Neural cell (in vitro differentiated cells): ENCODE results near the gene XIRP1. TPM values are rescaled to one million over a fixed set of nuclear protein-coding genes. Genes with fewer than 3 reads are reported as not detected.

Experiments
- H2AFZ ChIP-seq: fragments of 200-600, 300-800 bp; sonication (generic), shearing (Covaris generic); 2 replicates; pipeline ENCODE4 v1.6.0; 2014; ENCODE audit warnings: low read depth, mild to moderate bottlenecking, antibody characterized with exemption, low read length, moderate library complexity
- H3F3A ChIP-seq: fragments of 200-600 bp; shearing (Covaris generic); 2 replicates; pipeline ENCODE4 v1.6.1; 2016; ENCODE audit warnings: mild to moderate bottlenecking, moderate library complexity, mixed read lengths, antibody characterized with exemption, low read length; ENCODE audit not compliant: insufficient read depth, poor library complexity, severe bottlenecking
- H3K27ac ChIP-seq: fragments of 200-600, 300-800 bp; sonication (generic), shearing (Covaris generic); 2 replicates; pipeline ENCODE4 v1.5.1; 2014; ENCODE audit warnings: mild to moderate bottlenecking, low read length, moderate library complexity
- H3K27me3 ChIP-seq: fragments of 300-800, 200-600 bp; sonication (generic), shearing (Covaris generic); 2 replicates; pipeline ENCODE4 v1.6.0; 2014; ENCODE audit warnings: mild to moderate bottlenecking, low read depth, low read length, moderate library complexity; ENCODE audit not compliant: insufficient read depth
- H3K36me3 ChIP-seq: fragments of 300-800, 200-600 bp; sonication (generic), shearing (Covaris generic); 2 replicates; pipeline ENCODE4 v1.5.1; 2014; ENCODE audit warnings: mild to moderate bottlenecking, antibody characterized with exemption, low read length, moderate library complexity; ENCODE audit not compliant: insufficient read depth
- H3K4me2 ChIP-seq: fragments of 300-800, 200-600 bp; sonication (generic), shearing (Covaris generic); 2 replicates; pipeline ENCODE4 v1.6.0; 2014; ENCODE audit warnings: mild to moderate bottlenecking, low read length
- H3K4me3 ChIP-seq: fragments of 300-800, 200-600 bp; sonication (generic), shearing (Covaris generic); 2 replicates; pipeline ENCODE4 v1.5.1; 2014; ENCODE audit warnings: mild to moderate bottlenecking, low read length, moderate library complexity
- H3K79me2 ChIP-seq: fragments of 200-600 bp; shearing (Covaris generic); replicated peaks from 2 replicates; pipeline ENCODE4 v1.6.0; 2014; ENCODE audit warnings: mild to moderate bottlenecking, low read length, moderate library complexity; ENCODE audit not compliant: insufficient read depth
- H3K9ac ChIP-seq: fragments of 300-800, 200-600 bp; sonication (generic), shearing (Covaris generic); 2 replicates; pipeline ENCODE4 v1.6.1; 2016; ENCODE audit warnings: mild to moderate bottlenecking, low read length, mixed read lengths
- H3K9me2 ChIP-seq: fragments of 200-600 bp; shearing (Covaris generic); 2 replicates; pipeline ENCODE4 v1.6.1; 2016; ENCODE audit warnings: mild to moderate bottlenecking, low read length, mixed read lengths; ENCODE audit not compliant: insufficient read depth
- H3K9me3 ChIP-seq: fragments of 200-600, 300-800 bp; sonication (generic), shearing (Covaris generic); 2 replicates; pipeline ENCODE4 v1.6.1; 2016; ENCODE audit warnings: mild to moderate bottlenecking, mixed run types, low read length, moderate library complexity, mixed read lengths
- H4K20me1 ChIP-seq: fragments of 200-600 bp; shearing (Covaris generic); 2 replicates; pipeline ENCODE4 v1.6.1; 2016; ENCODE audit warnings: mild to moderate bottlenecking, mixed run types; ENCODE audit not compliant: insufficient read depth
- EP300 ChIP-seq: fragments of 450-650 bp; conservative IDR thresholded peaks from 2 replicates; pipeline ENCODE4 v1.6.1; 2014; ENCODE audit warnings: antibody characterized with exemption, mild to moderate bottlenecking, moderate library complexity; ENCODE audit not compliant: poor library complexity, severe bottlenecking
- EZH2 ChIP-seq: fragments of 200-600, 300-800 bp; shearing (Covaris generic), sonication (generic); IDR thresholded peaks from 2 replicates; pipeline ENCODE4 v1.6.1; 2014; ENCODE audit warnings: antibody characterized with exemption, low read length, borderline replicate concordance, mild to moderate bottlenecking; ENCODE audit not compliant: insufficient read depth, poor library complexity, severe bottlenecking
- MXI1 ChIP-seq: fragments of 450-650 bp; conservative IDR thresholded peaks from 2 replicates; pipeline ENCODE4 v1.6.1; 2014; ENCODE audit warnings: antibody characterized with exemption, mild to moderate bottlenecking; ENCODE audit not compliant: poor library complexity, severe bottlenecking
- POLR2AphosphoS5 ChIP-seq: IDR thresholded peaks from 2 replicates; pipeline ENCODE4 v1.6.1; 2012
- RAD21 ChIP-seq: fragments of 450-650 bp; conservative IDR thresholded peaks from 2 replicates; pipeline ENCODE4 v1.6.1; 2014; ENCODE audit warnings: antibody characterized with exemption, mild to moderate bottlenecking, moderate library complexity
- REST ChIP-seq: IDR thresholded peaks from 2 replicates; pipeline ENCODE4 v1.6.1; 2012; ENCODE audit warnings: borderline replicate concordance
- SMC3 ChIP-seq: fragments of 450-650 bp; conservative IDR thresholded peaks from 2 replicates; pipeline ENCODE4 v1.6.1; 2014; ENCODE audit warnings: antibody characterized with exemption, mild to moderate bottlenecking, moderate library complexity; ENCODE audit not compliant: poor library complexity
- TAF1 ChIP-seq: IDR thresholded peaks from 2 replicates; pipeline ENCODE4 v1.6.1; 2012; ENCODE audit warnings: low read depth
- polyA plus RNA-seq: library from polyadenylated mRNA; depleted of rRNA; stranded (reverse); fragments of >200 nt; gene quantifications from 2 replicates; pipeline ENCODE4 v1.2.3, GENCODE V29; 2014
- TF ChIP-seq, protein P1 (sequence below): fragments of 450-650 bp; IDR thresholded peaks from 2 replicates; pipeline ENCODE4 v1.5.1; 2014; ENCODE audit warnings: antibody characterized with exemption, mild to moderate bottlenecking, moderate library complexity; ENCODE audit not compliant: poor library complexity, severe bottlenecking

Gene XIRP1
- polyA plus RNA-seq, 1 donor from 2014 or later = not detected

DNA sequence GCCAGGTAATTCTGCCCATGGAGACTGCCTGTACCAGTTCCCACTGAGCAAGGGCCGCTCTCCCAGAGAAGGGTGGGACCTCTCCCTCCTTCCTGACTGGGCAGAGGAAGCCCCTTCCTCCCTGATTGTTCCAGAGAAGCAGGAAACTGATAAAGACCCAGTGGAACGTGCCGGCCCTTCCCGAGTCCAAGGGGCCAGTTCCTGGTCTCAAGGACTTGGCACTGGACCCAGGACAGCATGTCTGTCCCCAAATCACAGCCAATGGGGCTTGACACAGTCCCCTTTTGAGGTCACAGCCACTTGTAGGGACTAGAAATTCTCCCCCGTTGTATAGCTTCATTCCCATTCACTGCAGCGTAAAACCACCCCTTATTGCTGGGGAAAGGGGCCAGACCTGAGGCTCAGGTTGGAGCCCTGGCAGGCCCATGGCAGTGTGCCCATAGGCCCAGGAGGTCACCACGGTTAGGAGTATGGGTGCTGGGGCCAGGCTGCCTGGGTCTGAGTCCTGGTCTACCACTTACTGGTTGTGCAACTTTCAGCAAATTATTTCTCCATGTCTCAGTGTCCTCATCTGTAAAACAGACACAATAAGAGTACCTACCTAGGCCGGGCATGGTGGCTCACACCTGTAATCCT lies 57.1 kb downstream of the XIRP1 start:
- TF ChIP-seq EZH2 = no peak
- TF ChIP-seq SMC3 = no peak
- no peak for TF ChIP-seq MXI1
- TF ChIP-seq RAD21 = no peak
- TF ChIP-seq, protein P1, sequence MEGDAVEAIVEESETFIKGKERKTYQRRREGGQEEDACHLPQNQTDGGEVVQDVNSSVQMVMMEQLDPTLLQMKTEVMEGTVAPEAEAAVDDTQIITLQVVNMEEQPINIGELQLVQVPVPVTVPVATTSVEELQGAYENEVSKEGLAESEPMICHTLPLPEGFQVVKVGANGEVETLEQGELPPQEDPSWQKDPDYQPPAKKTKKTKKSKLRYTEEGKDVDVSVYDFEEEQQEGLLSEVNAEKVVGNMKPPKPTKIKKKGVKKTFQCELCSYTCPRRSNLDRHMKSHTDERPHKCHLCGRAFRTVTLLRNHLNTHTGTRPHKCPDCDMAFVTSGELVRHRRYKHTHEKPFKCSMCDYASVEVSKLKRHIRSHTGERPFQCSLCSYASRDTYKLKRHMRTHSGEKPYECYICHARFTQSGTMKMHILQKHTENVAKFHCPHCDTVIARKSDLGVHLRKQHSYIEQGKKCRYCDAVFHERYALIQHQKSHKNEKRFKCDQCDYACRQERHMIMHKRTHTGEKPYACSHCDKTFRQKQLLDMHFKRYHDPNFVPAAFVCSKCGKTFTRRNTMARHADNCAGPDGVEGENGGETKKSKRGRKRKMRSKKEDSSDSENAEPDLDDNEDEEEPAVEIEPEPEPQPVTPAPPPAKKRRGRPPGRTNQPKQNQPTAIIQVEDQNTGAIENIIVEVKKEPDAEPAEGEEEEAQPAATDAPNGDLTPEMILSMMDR = no peak
- no peak for TF ChIP-seq EP300
- TF ChIP-seq REST = no peak
- no peak for TF ChIP-seq POLR2AphosphoS5
- TF ChIP-seq TAF1 = no peak
- no peaks in the 10 kb centered on the region for H3K79me2 ChIP-seq
- H3K9me3 ChIP-seq = no peaks in the 10 kb centered on the region
- peaks cover 7% of the 10 kb centered on the region for H3K36me3 ChIP-seq
- no peaks in the 10 kb centered on the region for H3K9me2 ChIP-seq
- H3K9ac ChIP-seq = no peak overlapping the region
- no peaks in the 10 kb centered on the region for H3F3A ChIP-seq
- no peaks in the 10 kb centered on the region for H4K20me1 ChIP-seq
- H3K27ac ChIP-seq = no peak overlapping the region
- no peaks in the 10 kb centered on the region for H3K27me3 ChIP-seq
- no peak overlapping the region for H2AFZ ChIP-seq
- no peak overlapping the region for H3K4me3 ChIP-seq
- no peak overlapping the region for H3K4me2 ChIP-seq

DNA sequence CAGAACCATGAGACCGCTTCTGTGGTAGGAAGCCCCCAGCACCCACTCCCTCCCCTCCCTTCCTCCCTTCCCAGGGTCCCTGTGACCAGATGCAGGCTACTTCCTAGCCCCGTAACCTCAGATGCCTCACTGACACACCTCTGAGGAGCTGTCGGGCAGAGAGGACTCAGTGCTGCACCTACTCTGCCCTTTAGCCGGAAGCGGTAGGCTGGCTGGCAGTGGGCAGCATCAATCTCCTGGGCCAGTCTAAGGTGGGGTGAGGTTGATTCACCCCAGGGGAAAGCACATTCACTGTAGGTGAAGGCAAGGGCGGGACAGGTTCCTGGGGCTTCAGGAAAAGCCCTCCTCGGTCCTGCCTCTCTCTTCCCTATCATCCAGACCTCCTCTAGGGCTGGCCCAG lies 58.1 kb downstream of the XIRP1 start:
- peaks cover 7% of the 10 kb centered on the region for H3K36me3 ChIP-seq
- no peaks in the 10 kb centered on the region for H3K9me3 ChIP-seq
- no peak overlapping the region for H3K9ac ChIP-seq
- no peak for TF ChIP-seq MXI1
- no peak for TF ChIP-seq EP300
- no peak for TF ChIP-seq EZH2
- TF ChIP-seq RAD21 = no peak
- no peak for TF ChIP-seq REST
- TF ChIP-seq, protein P1 = no peak
- TF ChIP-seq POLR2AphosphoS5 = no peak
- TF ChIP-seq SMC3 = no peak
- no peak for TF ChIP-seq TAF1
- no peaks in the 10 kb centered on the region for H3K27me3 ChIP-seq
- no peak overlapping the region for H3K4me2 ChIP-seq
- H4K20me1 ChIP-seq = no peaks in the 10 kb centered on the region
- H3K27ac ChIP-seq = no peak overlapping the region
- no peaks in the 10 kb centered on the region for H3F3A ChIP-seq
- H2AFZ ChIP-seq = no peak overlapping the region
- no peak overlapping the region for H3K4me3 ChIP-seq
- no peaks in the 10 kb centered on the region for H3K79me2 ChIP-seq
- no peaks in the 10 kb centered on the region for H3K9me2 ChIP-seq
